ENCODE results near the gene USH2A. TPM values are rescaled to one million over a fixed set of nuclear protein-coding genes. Genes with fewer than 3 reads are reported as not detected.

Gene USH2A
- total RNA-seq, 1 donor from 2014 or later, result 0.14 TPM

DNA sequence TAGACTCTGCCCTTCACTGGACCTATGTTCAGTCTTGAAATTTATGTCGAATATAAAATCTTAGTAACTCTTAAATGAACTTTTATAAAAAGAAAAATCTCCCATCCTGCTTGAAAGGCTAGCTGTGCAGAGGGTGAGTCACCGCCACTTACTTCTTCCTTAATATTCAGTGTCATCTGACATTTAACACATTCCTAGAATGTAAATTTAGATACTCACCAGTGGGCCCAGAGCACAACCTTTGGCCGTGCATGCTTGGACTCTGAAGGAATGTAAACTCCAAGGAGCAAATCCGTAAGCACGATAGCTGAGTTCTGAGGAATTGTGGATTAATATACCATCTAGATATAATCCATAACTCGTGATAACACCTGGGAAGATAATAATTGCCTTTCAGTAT, 452.8 kb downstream of the USH2A start:
- no peaks in the 10 kb centered on the region for H3K4me1 Mint-ChIP-seq
- TF ChIP-seq, protein P1, sequence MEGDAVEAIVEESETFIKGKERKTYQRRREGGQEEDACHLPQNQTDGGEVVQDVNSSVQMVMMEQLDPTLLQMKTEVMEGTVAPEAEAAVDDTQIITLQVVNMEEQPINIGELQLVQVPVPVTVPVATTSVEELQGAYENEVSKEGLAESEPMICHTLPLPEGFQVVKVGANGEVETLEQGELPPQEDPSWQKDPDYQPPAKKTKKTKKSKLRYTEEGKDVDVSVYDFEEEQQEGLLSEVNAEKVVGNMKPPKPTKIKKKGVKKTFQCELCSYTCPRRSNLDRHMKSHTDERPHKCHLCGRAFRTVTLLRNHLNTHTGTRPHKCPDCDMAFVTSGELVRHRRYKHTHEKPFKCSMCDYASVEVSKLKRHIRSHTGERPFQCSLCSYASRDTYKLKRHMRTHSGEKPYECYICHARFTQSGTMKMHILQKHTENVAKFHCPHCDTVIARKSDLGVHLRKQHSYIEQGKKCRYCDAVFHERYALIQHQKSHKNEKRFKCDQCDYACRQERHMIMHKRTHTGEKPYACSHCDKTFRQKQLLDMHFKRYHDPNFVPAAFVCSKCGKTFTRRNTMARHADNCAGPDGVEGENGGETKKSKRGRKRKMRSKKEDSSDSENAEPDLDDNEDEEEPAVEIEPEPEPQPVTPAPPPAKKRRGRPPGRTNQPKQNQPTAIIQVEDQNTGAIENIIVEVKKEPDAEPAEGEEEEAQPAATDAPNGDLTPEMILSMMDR (conservative IDR thresholded peaks at IDR 0.05), result no peak
- no peaks in the 10 kb centered on the region for H3K27me3 Mint-ChIP-seq (ENCODE audit: low read depth)
- no peak overlapping the region for H3K4me3 Mint-ChIP-seq
- no peaks in the 10 kb centered on the region for H3K36me3 Mint-ChIP-seq (ENCODE audit: low read depth)
- no peak for DNase-seq (ENCODE audit: low read depth, low spot score)
- H3K9me3 Mint-ChIP-seq, result no peaks in the 10 kb centered on the region
- H3K27ac Mint-ChIP-seq (ENCODE audit: unreplicated experiment), result no peak overlapping the region

- H3K4me3 Mint-ChIP-seq, result no peak overlapping the region
- H3K27me3 Mint-ChIP-seq (ENCODE audit: low read depth), result peaks cover 2% of the 10 kb centered on the region
- H3K27ac Mint-ChIP-seq (ENCODE audit: unreplicated experiment), result no peak overlapping the region
- no peaks in the 10 kb centered on the region for H3K9me3 Mint-ChIP-seq
- no peaks in the 10 kb centered on the region for H3K36me3 Mint-ChIP-seq (ENCODE audit: low read depth)
- DNase-seq (ENCODE audit: low read depth, low spot score), result no peak
- TF ChIP-seq, protein P1 (conservative IDR thresholded peaks at IDR 0.05), result no peak
- H3K4me1 Mint-ChIP-seq, result peaks cover 8% of the 10 kb centered on the region
These were observed 459.6 kb downstream of the USH2A start for GRCh38 chr1:215963621-215964020.

GRCh38 chr1:215963040-215963439, 460.2 kb downstream of the USH2A start:
- H3K9me3 Mint-ChIP-seq, result no peaks in the 10 kb centered on the region
- DNase-seq (ENCODE audit: low read depth, low spot score), result no peak
- H3K4me3 Mint-ChIP-seq, result no peak overlapping the region
- no peaks in the 10 kb centered on the region for H3K36me3 Mint-ChIP-seq (ENCODE audit: low read depth)
- peaks cover 11% of the 10 kb centered on the region for H3K4me1 Mint-ChIP-seq
- TF ChIP-seq, protein P1 (conservative IDR thresholded peaks at IDR 0.05), result no peak
- H3K27ac Mint-ChIP-seq (ENCODE audit: unreplicated experiment), result no peak overlapping the region
- H3K27me3 Mint-ChIP-seq (ENCODE audit: low read depth), result peaks cover 6% of the 10 kb centered on the region

DNA sequence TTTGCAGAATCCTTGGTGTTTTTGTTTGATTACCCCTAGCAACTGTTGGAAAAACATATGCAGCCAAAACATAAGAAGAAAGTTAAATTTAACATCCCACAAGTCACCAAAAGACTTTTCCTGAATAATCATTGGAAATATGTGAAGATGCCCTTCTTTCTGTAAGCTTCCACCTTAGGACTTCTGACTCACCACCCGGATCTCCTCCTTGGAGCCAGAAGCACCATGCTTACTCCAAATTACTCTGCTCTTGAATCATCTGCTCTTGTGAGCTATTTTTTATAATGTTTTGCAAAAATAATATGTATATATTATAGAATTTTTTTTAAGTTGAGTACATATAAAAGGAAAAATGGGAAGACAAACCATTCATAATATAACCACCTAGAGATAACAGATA, 464.4 kb downstream of the USH2A start:
- Mint-ChIP-seq H3K27ac (ENCODE audit: unreplicated experiment) (no peak overlapping the region), H3K36me3 (ENCODE audit: low read depth) (no peaks in the 10 kb centered on the region), H3K27me3 (ENCODE audit: low read depth) (peaks cover 9% of the 10 kb centered on the region), H3K4me3 (no peak overlapping the region), H3K4me1 (peaks cover 17% of the 10 kb centered on the region), H3K9me3 (no peaks in the 10 kb centered on the region)
- no peak for DNase-seq (ENCODE audit: low read depth, low spot score)
- TF ChIP-seq, protein P1 (conservative IDR thresholded peaks at IDR 0.05), result no peak

DNA sequence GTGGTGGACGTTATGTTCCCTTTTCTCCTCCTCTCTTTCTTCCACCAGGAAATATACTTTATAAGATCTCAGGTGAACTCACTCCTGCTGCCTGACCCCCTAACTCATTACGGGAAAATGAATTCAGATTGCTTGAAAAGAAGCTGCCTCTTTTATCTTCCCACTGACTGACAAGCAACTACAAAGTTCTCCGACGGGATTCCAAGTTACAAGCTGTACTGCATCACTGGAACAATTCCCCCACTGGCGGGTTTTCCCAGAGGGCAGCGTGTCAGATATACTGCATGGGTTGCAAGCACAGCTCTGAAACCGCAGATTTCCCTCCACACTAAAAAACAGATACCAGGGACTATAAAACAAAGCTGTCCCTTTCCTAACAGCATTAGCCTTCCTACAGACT, 465.6 kb downstream of the USH2A start:
- Mint-ChIP-seq H3K27me3 (ENCODE audit: low read depth) (peaks cover 9% of the 10 kb centered on the region), H3K36me3 (ENCODE audit: low read depth) (no peaks in the 10 kb centered on the region), H3K4me1 (peaks cover 17% of the 10 kb centered on the region), H3K27ac (ENCODE audit: unreplicated experiment) (no peak overlapping the region), H3K4me3 (no peak overlapping the region), H3K9me3 (no peaks in the 10 kb centered on the region)
- TF ChIP-seq, protein P1 (conservative IDR thresholded peaks at IDR 0.05), result no peak
- no peak for DNase-seq (ENCODE audit: low read depth, low spot score)

DNA sequence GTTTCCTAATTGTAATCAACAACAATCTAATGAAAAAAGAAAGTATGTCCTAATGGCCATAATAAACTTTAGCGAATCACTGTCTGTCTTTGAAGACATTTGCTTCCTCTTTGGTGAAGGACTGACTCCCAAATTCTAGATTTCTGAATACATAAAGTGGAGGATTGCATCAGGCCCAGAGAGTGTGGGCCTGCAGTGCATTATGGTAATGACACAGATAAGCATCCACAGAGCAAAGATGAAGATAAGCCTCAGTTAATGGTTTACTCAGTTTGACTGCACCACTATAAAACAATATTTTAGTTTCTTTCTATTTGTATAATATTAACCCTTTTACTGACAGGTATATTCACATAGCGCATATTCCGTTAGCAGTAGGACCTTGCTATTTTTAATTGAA, 490.7 kb downstream of the USH2A start:
- no peaks in the 10 kb centered on the region for H3K27me3 Mint-ChIP-seq (ENCODE audit: low read depth)
- no peak overlapping the region for H3K27ac Mint-ChIP-seq (ENCODE audit: unreplicated experiment)
- peaks cover 14% of the 10 kb centered on the region for H3K4me1 Mint-ChIP-seq
- no peak overlapping the region for H3K4me3 Mint-ChIP-seq
- H3K9me3 Mint-ChIP-seq, result no peaks in the 10 kb centered on the region
- no peaks in the 10 kb centered on the region for H3K36me3 Mint-ChIP-seq (ENCODE audit: low read depth)
- TF ChIP-seq, protein P1 (conservative IDR thresholded peaks at IDR 0.05), result no peak
- no peak for DNase-seq (ENCODE audit: low read depth, low spot score)

Data from neural crest cell (in vitro differentiated cells).